Kidney (tissue), 14 donors: ENCODE data around the gene FEV. TPM values are rescaled to one million over a fixed set of nuclear protein-coding genes. Genes with fewer than 3 reads are reported as not detected.

ENCODE experiments used
- DNase-seq, 5 donors: peaks; one replicate each; pipeline ENCODE4 v3.0.0-alpha.2; 2013 to 2020
- FAIRE-seq: peaks from 2 replicates; lab custom pipeline; 2012; peaks lifted over from hg19 to GRCh38; lab: Jason Lieb, UNC
- H3K27ac ChIP-seq, 2 donors: one replicate each; pipeline ENCODE4 v1.7.0; 2013; ENCODE audit warnings: low read depth in 2 of 2, low read length in 2 of 2, inconsistent platforms in 1 of 2
- H3K27me3 ChIP-seq: one replicate; pipeline ENCODE4 v1.7.1; 2013; ENCODE audit warnings: low read length, inconsistent platforms; ENCODE audit not compliant: control insufficient read depth, insufficient read depth
- H3K36me3 ChIP-seq, 3 donors: one replicate each; pipeline versions ENCODE4 v1.7.0 to v1.7.1; 2013; ENCODE audit warnings: low read length in 3 of 3, control low read depth in 1 of 3, inconsistent platforms in 1 of 3; ENCODE audit not compliant: insufficient read depth in 3 of 3, control insufficient read depth in 2 of 3
- H3K4me1 ChIP-seq, 3 donors: one replicate each; pipeline versions ENCODE4 v1.7.0 to v1.7.1; 2013; ENCODE audit warnings: low read length in 3 of 3, inconsistent platforms in 1 of 3, low read depth in 1 of 3; ENCODE audit not compliant: control insufficient read depth in 2 of 3, insufficient read depth in 2 of 3
- H3K4me3 ChIP-seq, 3 donors: one replicate each; pipeline versions ENCODE4 v1.7.0 to v1.8.1; 2013; ENCODE audit warnings: low read length in 3 of 3, control low read depth in 1 of 3, inconsistent platforms in 1 of 3
- H3K9ac ChIP-seq, 3 donors: one replicate each; pipeline versions ENCODE4 v1.7.0 to v1.7.1; 2013; ENCODE audit warnings: low read length in 3 of 3, control low read depth in 1 of 3, inconsistent platforms in 1 of 3
- H3K9me3 ChIP-seq, 3 donors: one replicate each; pipeline versions ENCODE4 v1.7.0 to v1.7.1; 2013; ENCODE audit warnings: low read length in 3 of 3, control low read depth in 1 of 3, inconsistent platforms in 1 of 3; ENCODE audit not compliant: control insufficient read depth in 2 of 3, insufficient read depth in 1 of 3
- CTCF ChIP-seq: IDR thresholded peaks from 3 replicates; pipeline ENCODE4 v1.5.1; 2012; ENCODE audit warnings: mild to moderate bottlenecking, moderate library complexity, borderline replicate concordance; ENCODE audit not compliant: insufficient read depth; ENCODE audit errors: extremely low read depth
- intact Hi-C: fragments of 100-400 bp; cut with DNase I; formaldehyde crosslinking; loops from one replicate; pipeline ENCODE4 v1.11.1; 2022
- polyA plus RNA-seq: library from polyadenylated mRNA; stranded (reverse); fragments of 350-450 nt; fragmentation: Illumina TruSeq; extraction: RNeasy Lipid Tissue Mini Kit (QIAGEN cat#74804); gene quantifications from one replicate; pipeline ENCODE4 v1.2.3, GENCODE V29; 2014; ENCODE audit warnings: low read depth, low replicate concordance; ENCODE audit not compliant: insufficient read depth
- total RNA-seq: library from RNA; stranded (reverse); fragmentation: NEBNext Ultra II Directional; extraction: Animal tissue kit (Norgen Biotek cat#: 25700); gene quantifications from one replicate; pipeline ENCODE4 v1.2.1, GENCODE V29; 2021
- donor health status: control.
- donor health status: control.
- donor health status: control.
- donor health status: control.
- donor health status: control.
- donor health status: DM: yes; HTN: yes; CAD: no.
- donor health status: Normal renal cell carcinoma (clear cell type).

FEV gene
- total and polyA plus RNA-seq, 2 donors from 2014 or later: not detected

- no peak overlapping the region for H3K27ac ChIP-seq
- H3K4me3 ChIP-seq: no peak overlapping the region
- DNase-seq: peak in 1 of 5 donors; percentile 45
- no peaks in the 10 kb centered on the region for H3K9me3 ChIP-seq
- FAIRE-seq: no peak
- TF ChIP-seq CTCF: no peak
- H3K27me3 ChIP-seq: no peaks in the 10 kb centered on the region
- no peaks in the 10 kb centered on the region for H3K4me1 ChIP-seq
- H3K36me3 ChIP-seq: no peaks in the 10 kb centered on the region
- H3K9ac ChIP-seq: no peak overlapping the region
- intact Hi-C loops: no loop called here
Observed at GRCh38 chr2:219020604-219021365, 35.8 kb upstream of the FEV start.

- Histone ChIP-seq H3K4me1 (no peaks in the 10 kb centered on the region), H3K36me3 (no peaks in the 10 kb centered on the region), H3K27ac (no peak overlapping the region), H3K9ac (no peak overlapping the region), H3K27me3 (no peaks in the 10 kb centered on the region), H3K4me3 (no peak overlapping the region), H3K9me3 (no peaks in the 10 kb centered on the region)
- FAIRE-seq (no peak), DNase-seq (peak in 1 of 5 donors; percentile 57)
- TF ChIP-seq CTCF: no peak
- intact Hi-C loops: no loop called here
Observed at GRCh38 chr2:219019436-219019835, 34.5 kb upstream of the FEV start.

GRCh38 chr2:219018726-219019125 is 33.7 kb upstream of the FEV start:
- Histone ChIP-seq H3K9me3 (no peaks in the 10 kb centered on the region), H3K9ac (no peak overlapping the region), H3K36me3 (no peaks in the 10 kb centered on the region), H3K27me3 (no peaks in the 10 kb centered on the region), H3K4me3 (no peak overlapping the region), H3K27ac (no peak overlapping the region), H3K4me1 (no peaks in the 10 kb centered on the region)
- FAIRE-seq (no peak), DNase-seq (peak in 1 of 5 donors; percentile 48)
- intact Hi-C loops: no loop called here
- no peak for TF ChIP-seq CTCF
